ENCODE results near the gene DRD5.

Gene DRD5

GRCh38 chr4:9816285-9816684, 34.9 kb downstream of the DRD5 start:
- Histone ChIP-seq H3K4me3 (ENCODE audit: low read length) (no peak overlapping the region), H3K27ac (ENCODE audit: low read length) (no peak overlapping the region), H3K27me3 (replicated peaks; ENCODE audit: insufficient read depth, low read length) (0 out of 2 replicates have a peak, but pooled peaks cover 4% of the 10 kb centered on the region), H3K79me2 (ENCODE audit: low read length) (no peaks in the 10 kb centered on the region), H3K36me3 (replicated peaks; ENCODE audit: insufficient read depth, low read length) (no peaks in the 10 kb centered on the region), H3F3A (ENCODE audit: insufficient read depth, low read length) (peaks cover 10% of the 10 kb centered on the region; the same call in 1 of the 2 replicates), H2AFZ (ENCODE audit: low read length) (no peak overlapping the region), H3K4me2 (ENCODE audit: low read depth, low read length) (no peak overlapping the region), H3K4me1 (ENCODE audit: low read length) (peaks cover 20% of the 10 kb centered on the region), H4K20me1 (ENCODE audit: insufficient read depth, low read length) (no peaks in the 10 kb centered on the region), H3K9me2 (replicated peaks; ENCODE audit: insufficient read depth, low read length) (no peaks in the 10 kb centered on the region), H3K9ac (ENCODE audit: low read length) (no peak overlapping the region), H3K9me3 (replicated peaks; ENCODE audit: insufficient read depth, low read length) (no peaks in the 10 kb centered on the region)
- TF ChIP-seq CTCF (IDR thresholded peaks at IDR 0.05; ENCODE audit: low read length): no peak
- TF ChIP-seq EZH2phosphoT487 (IDR thresholded peaks at IDR 0.05; ENCODE audit: low read length): no peak
- no peak for TF ChIP-seq EZH2 (optimal IDR thresholded peaks at IDR 0.05; ENCODE audit: low read depth, low read length)
- DNase-seq: no peak

GRCh38 chr4:9820343-9820742, 38.9 kb downstream of the DRD5 start:
- H3K4me3 ChIP-seq (ENCODE audit: low read length): no peak overlapping the region
- no peaks in the 10 kb centered on the region for H3K27me3 ChIP-seq (replicated peaks; ENCODE audit: insufficient read depth, low read length)
- H3K79me2 ChIP-seq (ENCODE audit: low read length): no peaks in the 10 kb centered on the region
- no peak overlapping the region for H3K9ac ChIP-seq (ENCODE audit: low read length)
- no peak for DNase-seq
- H3K36me3 ChIP-seq (replicated peaks; ENCODE audit: insufficient read depth, low read length): no peaks in the 10 kb centered on the region
- no peaks in the 10 kb centered on the region for H3K9me3 ChIP-seq (replicated peaks; ENCODE audit: insufficient read depth, low read length)
- no peaks in the 10 kb centered on the region for H3K9me2 ChIP-seq (replicated peaks; ENCODE audit: insufficient read depth, low read length)
- no peaks in the 10 kb centered on the region for H3K4me1 ChIP-seq (ENCODE audit: low read length)
- no peaks in the 10 kb centered on the region for H3F3A ChIP-seq (ENCODE audit: insufficient read depth, low read length)
- no peak overlapping the region for H2AFZ ChIP-seq (ENCODE audit: low read length)
- no peak for TF ChIP-seq CTCF (IDR thresholded peaks at IDR 0.05; ENCODE audit: low read length)
- no peak for TF ChIP-seq EZH2 (optimal IDR thresholded peaks at IDR 0.05; ENCODE audit: low read depth, low read length)
- no peak for TF ChIP-seq EZH2phosphoT487 (IDR thresholded peaks at IDR 0.05; ENCODE audit: low read length)
- no peak overlapping the region for H3K27ac ChIP-seq (ENCODE audit: low read length)
- no peaks in the 10 kb centered on the region for H4K20me1 ChIP-seq (ENCODE audit: insufficient read depth, low read length)
- no peak overlapping the region for H3K4me2 ChIP-seq (ENCODE audit: low read depth, low read length)

- no peak overlapping the region for H3K4me3 ChIP-seq (ENCODE audit: low read length)
- H2AFZ ChIP-seq (ENCODE audit: low read length): no peak overlapping the region
- H3K4me2 ChIP-seq (ENCODE audit: low read depth, low read length): no peak overlapping the region
Observed at GRCh38 chr4:9825049-9825448, 43.6 kb downstream of the DRD5 start.

More at GRCh38 chr4:9825049-9825448, 43.6 kb downstream of the DRD5 start:
- Histone ChIP-seq H3F3A (ENCODE audit: insufficient read depth, low read length) (no peaks in the 10 kb centered on the region), H3K27me3 (replicated peaks; ENCODE audit: insufficient read depth, low read length) (no peaks in the 10 kb centered on the region), H4K20me1 (ENCODE audit: insufficient read depth, low read length) (no peaks in the 10 kb centered on the region), H3K79me2 (ENCODE audit: low read length) (no peaks in the 10 kb centered on the region), H3K36me3 (replicated peaks; ENCODE audit: insufficient read depth, low read length) (no peaks in the 10 kb centered on the region), H3K4me1 (ENCODE audit: low read length) (no peaks in the 10 kb centered on the region), H3K9ac (ENCODE audit: low read length) (no peak overlapping the region), H3K27ac (ENCODE audit: low read length) (no peak overlapping the region), H3K9me2 (replicated peaks; ENCODE audit: insufficient read depth, low read length) (no peaks in the 10 kb centered on the region), H3K9me3 (replicated peaks; ENCODE audit: insufficient read depth, low read length) (no peaks in the 10 kb centered on the region)
- TF ChIP-seq EZH2phosphoT487 (IDR thresholded peaks at IDR 0.05; ENCODE audit: low read length) (no peak), CTCF (IDR thresholded peaks at IDR 0.05; ENCODE audit: low read length) (no peak), EZH2 (optimal IDR thresholded peaks at IDR 0.05; ENCODE audit: low read depth, low read length) (no peak)
- no peak for DNase-seq

Data from MM.1S (cell line).